K562 (cell line): ENCODE measurements around the gene SMIM13. TPM values are rescaled to one million over a fixed set of nuclear protein-coding genes. Genes with fewer than 3 reads are reported as not detected.

ENCODE experiments used
- BRD4 ChIP-seq: fragments of 200-600 bp; sonication (generic); IDR thresholded peaks from 2 replicates; pipeline ENCODE4 v1.6.1; 2017; ENCODE audit warnings: inconsistent platforms
- CHCHD3 ChIP-seq: fragments of 250-450 bp; sonication (Bioruptor Pico); IDR thresholded peaks from 2 replicates; pipeline ENCODE4 v2.1.2; 2022; ENCODE audit warnings: mild to moderate bottlenecking
- CXXC5 ChIP-seq: fragments of 250-450 bp; sonication (Bioruptor Pico); IDR thresholded peaks from 2 replicates; pipeline ENCODE4 v1.8.0; 2022; ENCODE audit warnings: inconsistent platforms, mild to moderate bottlenecking, moderate library complexity
- FOS ChIP-seq: IDR thresholded peaks from 3 replicates; pipeline ENCODE4 v1.6.1; 2011; ENCODE audit not compliant: insufficient read length; ENCODE audit errors: extremely low read depth
- HDAC8 ChIP-seq: fragments of 450-650 bp; IDR thresholded peaks from 2 replicates; pipeline ENCODE4 v1.6.1; 2016; ENCODE audit warnings: mild to moderate bottlenecking, missing genetic modification characterization, moderate library complexity, missing compliant biosample characterization
- MAZ ChIP-seq, 2 experiments: fragments of 450-650 bp in 1 of 2; sonication (generic) in 1 of 2; formaldehyde crosslinking; IDR thresholded peaks in 1 of 2; conservative IDR thresholded peaks in 1 of 2; 2 replicates each; pipeline versions ENCODE4 v1.4.0 to v1.5.0; 2020; ENCODE audit warnings: mild to moderate bottlenecking in 1 of 2, missing genetic modification reagents in 1 of 2
- MEF2D ChIP-seq: conservative IDR thresholded peaks from 2 replicates; pipeline ENCODE4 v1.6.1; 2016; ENCODE audit warnings: low read depth, missing genetic modification characterization, missing compliant biosample characterization
- MYBL2 ChIP-seq, 2 experiments: fragments of 450-650 bp in 1 of 2; sonication (generic) in 1 of 2; formaldehyde crosslinking in 1 of 2; IDR thresholded peaks; 2 replicates each; pipeline versions ENCODE4 v1.6.1 to v1.8.1; 2017 to 2022; ENCODE audit warnings: borderline replicate concordance in 1 of 2, inconsistent platforms in 1 of 2, low read depth in 1 of 2, mild to moderate bottlenecking in 1 of 2, missing genetic modification reagents in 1 of 2, moderate library complexity in 1 of 2
- NELFE ChIP-seq: IDR thresholded peaks from 2 replicates; pipeline ENCODE4 v1.6.1; 2011; ENCODE audit warnings: mild to moderate bottlenecking; ENCODE audit not compliant: insufficient read depth, insufficient read length
- NONO ChIP-seq, 2 experiments: fragments of 200-400 bp in 1 of 2; fragments of 450-650 bp in 1 of 2; formaldehyde crosslinking in 1 of 2; IDR thresholded peaks; 2 replicates each; pipeline ENCODE4 v1.6.1; 2017; ENCODE audit warnings: low read depth in 2 of 2, mild to moderate bottlenecking in 2 of 2, moderate library complexity in 2 of 2, low read length in 1 of 2
- PCBP1 ChIP-seq: fragments of 200-400 bp; formaldehyde crosslinking; IDR thresholded peaks from 2 replicates; pipeline ENCODE4 v1.6.1; 2018; ENCODE audit warnings: mild to moderate bottlenecking, low read depth, low read length; ENCODE audit not compliant: poor library complexity, severe bottlenecking
- PCBP2 ChIP-seq: fragments of 200-400 bp; formaldehyde crosslinking; IDR thresholded peaks from 2 replicates; pipeline ENCODE4 v1.6.1; 2018; ENCODE audit warnings: low read length, low read depth, mild to moderate bottlenecking, moderate library complexity; ENCODE audit not compliant: poor library complexity, severe bottlenecking
- RAD51 ChIP-seq: fragments of 450-650 bp; IDR thresholded peaks from 2 replicates; pipeline ENCODE4 v1.7.1; 2016; ENCODE audit warnings: low read depth, mild to moderate bottlenecking, borderline replicate concordance
- SAFB ChIP-seq: fragments of 200-400 bp; formaldehyde crosslinking; IDR thresholded peaks from 2 replicates; pipeline ENCODE4 v1.6.1; 2017; ENCODE audit warnings: low read depth, low read length, borderline replicate concordance
- STAT5A ChIP-seq: IDR thresholded peaks from 2 replicates; pipeline ENCODE4 v1.6.1; 2012; ENCODE audit warnings: low read length, inconsistent platforms, borderline replicate concordance
- TAL1 ChIP-seq: fragments of 450-650 bp; IDR thresholded peaks from 2 replicates; pipeline ENCODE4 v1.6.1; 2016; ENCODE audit warnings: mild to moderate bottlenecking
- XRCC3 ChIP-seq: fragments of 450-650 bp; IDR thresholded peaks from 2 replicates; pipeline ENCODE4 v1.6.1; 2017; ENCODE audit warnings: mild to moderate bottlenecking, moderate library complexity
- ZNF431 ChIP-seq: sonication (generic); formaldehyde crosslinking; IDR thresholded peaks from 2 replicates; pipeline ENCODE4 v1.8.0; 2022; ENCODE audit warnings: mild to moderate bottlenecking, missing genetic modification reagents
- ZNF644 ChIP-seq: fragments of 200-800 bp; sonication (Bioruptor generic); IDR thresholded peaks from 2 replicates; pipeline ENCODE4 v1.6.1; 2016; ENCODE audit warnings: low read depth, missing genetic modification characterization, missing compliant biosample characterization
- polyA plus RNA-seq, 8 experiments: library from polyadenylated mRNA; depleted of rRNA in 4 of 8; stranded (reverse) in 5 of 8; unstranded in 3 of 8; fragments of >200 nt; fragmentation: Nextera tagmentation in 2 of 8; fragmentation: Illumina TruSeq in 1 of 8; extraction: Ambion mirVana in 2 of 8; extraction: Trizol in 1 of 8; gene quantifications; 2 replicates each; pipeline versions ENCODE4 v1.2.1 to v1.2.3, GENCODE V29; 2011 to 2014; ENCODE audit warnings: inconsistent platforms in 1 of 8, missing spikeins in 1 of 8
- total RNA-seq, 7 experiments: library from RNA; depleted of rRNA in 6 of 7; stranded (reverse); fragments of >200 nt in 6 of 7; fragmentation: Illumina TruSeq in 2 of 7; extraction: Trizol in 2 of 7; gene quantifications; 2 replicates each; pipeline versions ENCODE4 v1.2.1 to v1.2.3, GENCODE V29; 2011 to 2021; ENCODE audit warnings: low replicate concordance in 1 of 7
- TF ChIP-seq, protein P1 (sequence below), 3 experiments: IDR thresholded peaks in 2 of 3; conservative IDR thresholded peaks in 1 of 3; 2 replicates each; pipeline ENCODE4 v1.5.1; 2011 to 2012; ENCODE audit warnings: low read length in 3 of 3, mild to moderate bottlenecking in 3 of 3, control low read depth in 2 of 3, improper control_type of control experiment in 1 of 3, inconsistent platforms in 1 of 3, low read depth in 1 of 3, mixed read lengths in 1 of 3, moderate library complexity in 1 of 3; ENCODE audit not compliant: insufficient read depth in 2 of 3
- TF ChIP-seq, protein P2 (sequence below): sonication (generic); formaldehyde crosslinking; IDR thresholded peaks from 2 replicates; pipeline ENCODE4 v1.8.0; 2023; ENCODE audit warnings: mild to moderate bottlenecking, missing genetic modification reagents

The SMIM13 gene
- total and polyA plus RNA-seq, 9 of the 15 experiments (the other 6 are each of a cell fraction or from before 2014, with no cell fraction given): 5.5 to 24.8 (median 11.7) TPM

GRCh38 chr6:11043961-11044711, 49.5 kb upstream of the SMIM13 start, which contains the start of gene ELOVL2 (continued):
- TF ChIP-seq STAT5A: no peak
- TF ChIP-seq XRCC3: no peak
- TF ChIP-seq, protein P1, sequence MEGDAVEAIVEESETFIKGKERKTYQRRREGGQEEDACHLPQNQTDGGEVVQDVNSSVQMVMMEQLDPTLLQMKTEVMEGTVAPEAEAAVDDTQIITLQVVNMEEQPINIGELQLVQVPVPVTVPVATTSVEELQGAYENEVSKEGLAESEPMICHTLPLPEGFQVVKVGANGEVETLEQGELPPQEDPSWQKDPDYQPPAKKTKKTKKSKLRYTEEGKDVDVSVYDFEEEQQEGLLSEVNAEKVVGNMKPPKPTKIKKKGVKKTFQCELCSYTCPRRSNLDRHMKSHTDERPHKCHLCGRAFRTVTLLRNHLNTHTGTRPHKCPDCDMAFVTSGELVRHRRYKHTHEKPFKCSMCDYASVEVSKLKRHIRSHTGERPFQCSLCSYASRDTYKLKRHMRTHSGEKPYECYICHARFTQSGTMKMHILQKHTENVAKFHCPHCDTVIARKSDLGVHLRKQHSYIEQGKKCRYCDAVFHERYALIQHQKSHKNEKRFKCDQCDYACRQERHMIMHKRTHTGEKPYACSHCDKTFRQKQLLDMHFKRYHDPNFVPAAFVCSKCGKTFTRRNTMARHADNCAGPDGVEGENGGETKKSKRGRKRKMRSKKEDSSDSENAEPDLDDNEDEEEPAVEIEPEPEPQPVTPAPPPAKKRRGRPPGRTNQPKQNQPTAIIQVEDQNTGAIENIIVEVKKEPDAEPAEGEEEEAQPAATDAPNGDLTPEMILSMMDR (IDR thresholded peaks at IDR 0.05 in 2 of 3, conservative IDR thresholded peaks at IDR 0.05 in 1 of 3; ENCODE audit: insufficient read depth in 2 of 3, low read depth in 1 of 3, low read length in 3 of 3): peak; percentile 82 to 99 (median 99)
- TF ChIP-seq CXXC5 (CRISPR knock-in tag): peak; percentile 80
- TF ChIP-seq CHCHD3 (CRISPR knock-in tag): no peak
- TF ChIP-seq MAZ (CRISPR knock-in tag; conservative IDR thresholded peaks at IDR 0.05 in 1 of 2, IDR thresholded peaks at IDR 0.05 in 1 of 2): peak; percentile 56 to 92; a peak in 3 of 4 replicates
- peak; percentile 71 for TF ChIP-seq SAFB
- no peak for TF ChIP-seq FOS
- peak; percentile 43 for TF ChIP-seq PCBP1
- TF ChIP-seq ZNF644 (tag): no peak
- TF ChIP-seq MYBL2 (IDR thresholded peaks at IDR 0.05; ENCODE audit: low read depth): no peak
- no peak for TF ChIP-seq MYBL2 (CRISPR knock-in tag; IDR thresholded peaks at IDR 0.05; ENCODE audit: borderline replicate concordance)
- no peak for TF ChIP-seq TAL1
- no peak for TF ChIP-seq PCBP2
- TF ChIP-seq, protein P2, sequence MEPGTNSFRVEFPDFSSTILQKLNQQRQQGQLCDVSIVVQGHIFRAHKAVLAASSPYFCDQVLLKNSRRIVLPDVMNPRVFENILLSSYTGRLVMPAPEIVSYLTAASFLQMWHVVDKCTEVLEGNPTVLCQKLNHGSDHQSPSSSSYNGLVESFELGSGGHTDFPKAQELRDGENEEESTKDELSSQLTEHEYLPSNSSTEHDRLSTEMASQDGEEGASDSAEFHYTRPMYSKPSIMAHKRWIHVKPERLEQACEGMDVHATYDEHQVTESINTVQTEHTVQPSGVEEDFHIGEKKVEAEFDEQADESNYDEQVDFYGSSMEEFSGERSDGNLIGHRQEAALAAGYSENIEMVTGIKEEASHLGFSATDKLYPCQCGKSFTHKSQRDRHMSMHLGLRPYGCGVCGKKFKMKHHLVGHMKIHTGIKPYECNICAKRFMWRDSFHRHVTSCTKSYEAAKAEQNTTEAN (CRISPR knock-in tag): no peak
- TF ChIP-seq MEF2D (tag): no peak
- no peak for TF ChIP-seq HDAC8 (tag)
- TF ChIP-seq BRD4: no peak
- no peak for TF ChIP-seq RAD51
- TF ChIP-seq ZNF431 (CRISPR knock-in tag): no peak
- peak in 1 of 2 experiments; percentile 81; a peak in 2 of 4 replicates for TF ChIP-seq NONO (IDR thresholded peaks at IDR 0.05; ENCODE audit: low read depth in 2 of 2, low read length in 1 of 2)
- TF ChIP-seq NELFE: no peak
